ENCODE measurements around the gene DLG2.

- TF ChIP-seq POLR2A (IDR thresholded peaks at IDR 0.05), result no peak
- TF ChIP-seq, protein P1, sequence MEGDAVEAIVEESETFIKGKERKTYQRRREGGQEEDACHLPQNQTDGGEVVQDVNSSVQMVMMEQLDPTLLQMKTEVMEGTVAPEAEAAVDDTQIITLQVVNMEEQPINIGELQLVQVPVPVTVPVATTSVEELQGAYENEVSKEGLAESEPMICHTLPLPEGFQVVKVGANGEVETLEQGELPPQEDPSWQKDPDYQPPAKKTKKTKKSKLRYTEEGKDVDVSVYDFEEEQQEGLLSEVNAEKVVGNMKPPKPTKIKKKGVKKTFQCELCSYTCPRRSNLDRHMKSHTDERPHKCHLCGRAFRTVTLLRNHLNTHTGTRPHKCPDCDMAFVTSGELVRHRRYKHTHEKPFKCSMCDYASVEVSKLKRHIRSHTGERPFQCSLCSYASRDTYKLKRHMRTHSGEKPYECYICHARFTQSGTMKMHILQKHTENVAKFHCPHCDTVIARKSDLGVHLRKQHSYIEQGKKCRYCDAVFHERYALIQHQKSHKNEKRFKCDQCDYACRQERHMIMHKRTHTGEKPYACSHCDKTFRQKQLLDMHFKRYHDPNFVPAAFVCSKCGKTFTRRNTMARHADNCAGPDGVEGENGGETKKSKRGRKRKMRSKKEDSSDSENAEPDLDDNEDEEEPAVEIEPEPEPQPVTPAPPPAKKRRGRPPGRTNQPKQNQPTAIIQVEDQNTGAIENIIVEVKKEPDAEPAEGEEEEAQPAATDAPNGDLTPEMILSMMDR (IDR thresholded peaks at IDR 0.05), result no peak
Measured at GRCh38 chr11:83918476-83918875, 1708.7 kb downstream of the DLG2 start.

Measured in tibial nerve (tissue), 3 donors.